HCT116 (cell line): ENCODE results near the gene SLC9A2. TPM values are rescaled to one million over a fixed set of nuclear protein-coding genes. Genes with fewer than 3 reads are reported as not detected.

Experiments
- ATAC-seq: fragments of 200-7000 bp; cut with Tn5 transposase; 2 replicates; pipeline ENCODE4 v1.9.1; 2020; ENCODE audit warnings: mild to moderate bottlenecking, moderate library complexity
- BruUV-seq: library from RNA; stranded (reverse); fragments of 400-500 nt; replicated peaks from 2 replicates; lab custom pipeline; 2021; lab: Mats Ljungman, UMichigan
- CTCF ChIA-PET: fragments of 300-600 bp; sonication (Branson Sonifier 250); formaldehyde crosslinking; loops from one replicate; lab custom pipeline; 2021; ENCODE audit warnings: antibody characterized with exemption; lab: Charles Lee
- POLR2A ChIA-PET: fragments of 300-600, 350-600 bp; sonication (Branson Sonifier 250); formaldehyde crosslinking; loops from one replicate; lab custom pipeline; 2021; ENCODE audit warnings: antibody characterized with exemption; lab: Charles Lee
- RAD21 ChIA-PET, 2 experiments: fragments of 300-600 bp; sonication (Branson Sonifier 250); formaldehyde crosslinking; loops; one replicate each; lab custom pipeline; 2023; ENCODE audit warnings: low total read pairs in 2 of 2; ENCODE audit not compliant: uncharacterized antibody in 2 of 2, unreplicated experiment in 2 of 2, low non-redundant PET in 1 of 2; lab: Charles Lee
- DNase-seq: peaks from one replicate; pipeline ENCODE4 v3.0.0-alpha.2; 2010; ENCODE audit warnings: low read depth, low spot score
- H2AFZ ChIP-seq: fragments of 200-600 bp; shearing (Covaris generic), sonication (generic); 2 replicates; pipeline ENCODE4 v1.6.1; 2017; ENCODE audit warnings: low read depth, mixed run types, mixed read lengths, antibody characterized with exemption, low read length; ENCODE audit not compliant: poor library complexity, severe bottlenecking
- H3K27ac ChIP-seq: 2 replicates; pipeline ENCODE4 v1.5.1; 2012; ENCODE audit warnings: low read depth, low read length
- H3K27me3 ChIP-seq: fragments of 200-600 bp; sonication (generic); 2 replicates; pipeline ENCODE4 v1.6.1; 2016; ENCODE audit warnings: mixed run types, low read length, mixed read lengths; ENCODE audit not compliant: insufficient read depth
- H3K36me3 ChIP-seq, 2 experiments: fragments of 200-500 bp in 1 of 2; fragments of 200-600 bp in 1 of 2; sonication (Bioruptor generic) in 1 of 2; sonication (generic) in 1 of 2; 2 replicates each; pipeline versions ENCODE4 v1.5.1 to v1.6.1; 2014 to 2016; ENCODE audit warnings: low read length in 2 of 2, inconsistent platforms in 1 of 2, mixed read lengths in 1 of 2, mixed run types in 1 of 2; ENCODE audit not compliant: insufficient read depth in 2 of 2, control insufficient read depth in 1 of 2
- H3K4me1 ChIP-seq, 2 experiments: fragments of 200-600 bp in 1 of 2; sonication (generic) in 1 of 2; 2 replicates each; pipeline versions ENCODE4 v1.5.1 to v1.6.1; 2012 to 2017; ENCODE audit warnings: low read length in 2 of 2, inconsistent platforms in 1 of 2, mild to moderate bottlenecking in 1 of 2, mixed read lengths in 1 of 2, mixed run types in 1 of 2, moderate library complexity in 1 of 2; ENCODE audit not compliant: insufficient read depth in 2 of 2, control insufficient read depth in 1 of 2
- H3K4me2 ChIP-seq: fragments of 200-600 bp; sonication (generic); 2 replicates; pipeline ENCODE4 v1.6.1; 2017; ENCODE audit warnings: mixed run types, low read length, mixed read lengths
- H3K4me3 ChIP-seq, 2 experiments: fragments of 200-600 bp in 1 of 2; sonication (generic) in 1 of 2; replicated peaks in 1 of 2; 2 replicates each; pipeline ENCODE4 v1.5.1; 2011 to 2016; ENCODE audit warnings: low read length in 2 of 2, control low read depth in 1 of 2, low read depth in 1 of 2, mild to moderate bottlenecking in 1 of 2, mixed read lengths in 1 of 2, mixed run types in 1 of 2
- H3K79me2 ChIP-seq: fragments of 200-600 bp; sonication (generic); 2 replicates; pipeline ENCODE4 v1.6.1; 2017; ENCODE audit warnings: mild to moderate bottlenecking, mixed run types, low read length, moderate library complexity, mixed read lengths; ENCODE audit not compliant: insufficient read depth
- H3K9ac ChIP-seq: fragments of 200-600 bp; sonication (generic); 2 replicates; pipeline ENCODE4 v1.6.1; 2016; ENCODE audit warnings: low read length, mixed read lengths
- H3K9me2 ChIP-seq: fragments of 200-600 bp; sonication (generic), shearing (Covaris generic); 2 replicates; pipeline ENCODE4 v1.6.1; 2017; ENCODE audit warnings: mixed run types, mild to moderate bottlenecking, moderate library complexity; ENCODE audit not compliant: insufficient read depth
- H3K9me3 ChIP-seq, 2 experiments: fragments of 200-500 bp in 1 of 2; fragments of 200-600 bp in 1 of 2; sonication (Bioruptor generic) in 1 of 2; sonication (generic) in 1 of 2; 2 replicates each; pipeline ENCODE4 v1.6.1; 2014 to 2017; ENCODE audit warnings: low read length in 2 of 2, mixed read lengths in 2 of 2, inconsistent platforms in 1 of 2, low read depth in 1 of 2, mild to moderate bottlenecking in 1 of 2, mixed run types in 1 of 2, moderate library complexity in 1 of 2; ENCODE audit not compliant: control insufficient read depth in 1 of 2, insufficient read depth in 1 of 2
- H4K20me1 ChIP-seq: fragments of 200-600 bp; sonication (generic), shearing (Covaris generic); 2 replicates; pipeline ENCODE4 v1.6.1; 2017; ENCODE audit warnings: mixed run types, mild to moderate bottlenecking, moderate library complexity; ENCODE audit not compliant: insufficient read depth
- CBX3 ChIP-seq: IDR thresholded peaks from 2 replicates; pipeline ENCODE4 v1.6.1; 2012; ENCODE audit warnings: low read depth
- EGR1 ChIP-seq: IDR thresholded peaks from 2 replicates; pipeline ENCODE4 v1.6.1; 2012; ENCODE audit warnings: low read depth
- ELF1 ChIP-seq: IDR thresholded peaks from 2 replicates; pipeline ENCODE4 v1.6.1; 2012; ENCODE audit warnings: low read depth, borderline replicate concordance
- EZH2 ChIP-seq: fragments of 200-600 bp; sonication (generic); IDR thresholded peaks from 2 replicates; pipeline ENCODE4 v1.6.1; 2017; ENCODE audit warnings: antibody characterized with exemption, mixed run types
- FOSL1 ChIP-seq: IDR thresholded peaks from 2 replicates; pipeline ENCODE4 v1.6.1; 2012; ENCODE audit warnings: low read depth
- RAD21 ChIP-seq: IDR thresholded peaks from 2 replicates; pipeline ENCODE4 v1.6.1; 2012; ENCODE audit warnings: low read depth, mild to moderate bottlenecking
- SIN3A ChIP-seq: IDR thresholded peaks from 2 replicates; pipeline ENCODE4 v1.6.1; 2012; ENCODE audit warnings: low read depth
- SP1 ChIP-seq: IDR thresholded peaks from 2 replicates; pipeline ENCODE4 v1.6.1; 2012; ENCODE audit warnings: low read depth
- YY1 ChIP-seq: IDR thresholded peaks from 2 replicates; pipeline ENCODE4 v1.6.1; 2011; ENCODE audit warnings: low read length, low read depth, moderate library complexity, mild to moderate bottlenecking; ENCODE audit not compliant: insufficient replicate concordance; ENCODE audit errors: extremely low read depth
- ZBTB33 ChIP-seq: IDR thresholded peaks from 2 replicates; pipeline ENCODE4 v1.6.1; 2011; ENCODE audit warnings: mild to moderate bottlenecking, low read length, moderate library complexity; ENCODE audit not compliant: insufficient replicate concordance; ENCODE audit errors: extremely low read depth
- ZFX ChIP-seq: fragments of 450-650 bp; IDR thresholded peaks from 2 replicates; pipeline ENCODE4 v1.6.1; 2017
- intact Hi-C: fragments of 100-400 bp; cut with micrococcal nuclease; formaldehyde crosslinking; loops from 2 replicates; pipeline ENCODE4 v1.10.0; 2022
- total RNA-seq: library from RNA; stranded (reverse); gene quantifications from one replicate; pipeline ENCODE4 v1.2.1, GENCODE V29; 2021; ENCODE audit not compliant: unreplicated experiment

The SLC9A2 gene
- total RNA-seq, 1 experiment from 2014 or later, result 1.4 TPM

DNA sequence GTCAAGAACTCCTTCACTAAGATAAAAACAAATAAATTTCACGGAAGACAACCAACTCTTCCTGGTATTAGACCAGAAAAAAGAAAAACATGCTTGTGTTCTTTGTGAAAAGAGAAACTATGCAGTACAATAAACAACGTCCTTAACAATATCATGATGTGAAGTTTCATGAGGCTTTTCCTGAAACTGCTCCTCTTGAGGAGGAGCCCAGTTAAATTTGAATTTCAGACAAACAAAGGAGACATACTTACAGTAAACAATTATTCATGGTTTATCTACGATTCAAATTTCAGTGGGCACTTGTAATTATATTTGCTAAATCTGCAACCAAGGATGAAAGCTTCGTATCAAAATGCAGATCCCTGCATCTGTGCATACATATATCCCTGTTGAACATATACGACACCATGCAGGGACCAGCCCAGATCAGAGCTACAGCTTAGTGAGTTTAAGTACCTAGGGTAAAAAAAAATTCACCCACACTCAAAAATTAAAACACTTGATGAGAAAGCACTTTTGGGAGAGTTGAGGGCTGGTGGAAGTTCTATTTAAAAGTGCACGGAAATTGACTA, 24.8 kb upstream of the SLC9A2 start:
- H3K9me2 ChIP-seq, result no peaks in the 10 kb centered on the region
- no peaks in the 10 kb centered on the region for H3K36me3 ChIP-seq
- H3K9me3 ChIP-seq, result no peaks in the 10 kb centered on the region
- H3K4me1 ChIP-seq, result no peaks in the 10 kb centered on the region
- no peak overlapping the region for H3K27ac ChIP-seq
- H3K4me3 ChIP-seq, result no peak overlapping the region
- no peak for ATAC-seq
- no peaks in the 10 kb centered on the region for H4K20me1 ChIP-seq
- no peaks in the 10 kb centered on the region for H3K27me3 ChIP-seq
- RAD21 ChIA-PET, result interaction anchor here in 1 of 2 experiments (0.7 kb wide), 1 partner anchor 142 kb away, joined by 3 read pairs; a partner anchor contains a TSS
- H2AFZ ChIP-seq, result no peak overlapping the region
- DNase-seq, result no peak
- BruUV-seq, result no TSS peak
- no peak overlapping the region for H3K4me2 ChIP-seq
- TF ChIP-seq ELF1 (no peak), EZH2 (no peak), EGR1 (no peak), YY1 (no peak), SIN3A (no peak), SP1 (no peak), ZBTB33 (no peak), ZFX (no peak)
- CTCF ChIA-PET, result interaction anchor here (1.4 kb wide), 1 partner anchor 21 kb away, joined by 5 read pairs; no protein-coding TSS in a partner anchor
- no peak overlapping the region for H3K9ac ChIP-seq
- intact Hi-C loops, result no loop called here
- POLR2A ChIA-PET, result no interaction called here
- H3K79me2 ChIP-seq, result no peaks in the 10 kb centered on the region

- ChIA-PET POLR2A (no interaction called here), CTCF (no interaction called here)
- no peak overlapping the region for H3K27ac ChIP-seq
- H3K79me2 ChIP-seq, result no peaks in the 10 kb centered on the region
- TF ChIP-seq FOSL1 (no peak), CBX3 (no peak), SP1 (no peak), RAD21 (no peak)
- TF ChIP-seq, all 23 proteins: peak for 0
- Histone ChIP-seq H2AFZ (no peak overlapping the region), H3K27me3 (no peaks in the 10 kb centered on the region), H3K9ac (no peak overlapping the region), H3K9me3 (no peaks in the 10 kb centered on the region), H3K4me3 (no peak overlapping the region), H3K4me2 (no peak overlapping the region), H3K9me2 (no peaks in the 10 kb centered on the region), H3K36me3 (no peaks in the 10 kb centered on the region), H3K4me1 (no peaks in the 10 kb centered on the region), H4K20me1 (no peaks in the 10 kb centered on the region)
- intact Hi-C loops, result no loop called here
- ATAC-seq (no peak), DNase-seq (no peak)
- BruUV-seq, result no TSS peak
- RAD21 ChIA-PET, result no interaction called here
These were observed 21.6 kb upstream of the SLC9A2 start for GRCh38 chr2:102597788-102598187.
